Measurements from ENCODE around the gene FAM234A.

Gene FAM234A

DNA sequence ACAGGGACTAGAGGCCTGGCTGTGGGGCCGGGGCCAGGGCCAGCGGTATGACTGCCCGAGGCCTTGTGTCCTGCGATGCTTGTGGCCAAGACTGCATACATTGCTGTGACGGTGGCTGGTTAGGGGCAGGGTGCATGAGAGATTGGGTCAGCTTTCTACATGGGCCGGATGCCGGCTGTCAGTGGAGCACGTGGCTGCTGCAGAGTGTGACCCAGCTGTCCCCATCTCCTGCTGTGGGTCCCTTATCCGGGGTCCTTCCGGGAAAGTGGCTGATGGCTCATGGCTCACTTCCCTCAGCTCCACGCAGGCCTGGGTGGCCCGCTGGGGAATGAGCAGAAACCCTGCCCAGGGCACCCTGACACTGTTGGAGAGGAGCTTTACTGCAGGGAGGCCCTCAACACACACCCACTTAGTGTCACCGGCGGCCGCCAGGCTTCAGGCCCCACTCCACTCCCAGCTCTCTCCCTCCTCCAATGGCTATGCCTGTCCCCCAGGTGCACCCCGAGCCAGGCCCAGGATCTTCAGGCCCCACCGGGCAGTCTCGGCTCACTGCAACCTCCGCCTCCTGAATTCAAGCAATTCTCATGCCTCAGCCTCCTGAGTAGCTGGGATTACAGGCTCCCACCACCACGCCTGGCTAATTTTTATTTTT, 41.9 kb downstream of the FAM234A start:
- no peak for DNase-seq
- ATAC-seq (replicated peaks) = no peak
- H3K36me3 Mint-ChIP-seq = no peaks in the 10 kb centered on the region
- H3K4me3 Mint-ChIP-seq = peak overlapping the region; percentile 68 to 75
- peaks cover 38 to 47% of the 10 kb centered on the region in 2 donors for H3K27me3 Mint-ChIP-seq
- H3K27ac Mint-ChIP-seq = peak overlapping the region; percentile 51
- peaks cover 7 to 27% of the 10 kb centered on the region in 2 donors for H3K4me1 Mint-ChIP-seq
- H3K9me3 Mint-ChIP-seq = no peaks in the 10 kb centered on the region

DNA sequence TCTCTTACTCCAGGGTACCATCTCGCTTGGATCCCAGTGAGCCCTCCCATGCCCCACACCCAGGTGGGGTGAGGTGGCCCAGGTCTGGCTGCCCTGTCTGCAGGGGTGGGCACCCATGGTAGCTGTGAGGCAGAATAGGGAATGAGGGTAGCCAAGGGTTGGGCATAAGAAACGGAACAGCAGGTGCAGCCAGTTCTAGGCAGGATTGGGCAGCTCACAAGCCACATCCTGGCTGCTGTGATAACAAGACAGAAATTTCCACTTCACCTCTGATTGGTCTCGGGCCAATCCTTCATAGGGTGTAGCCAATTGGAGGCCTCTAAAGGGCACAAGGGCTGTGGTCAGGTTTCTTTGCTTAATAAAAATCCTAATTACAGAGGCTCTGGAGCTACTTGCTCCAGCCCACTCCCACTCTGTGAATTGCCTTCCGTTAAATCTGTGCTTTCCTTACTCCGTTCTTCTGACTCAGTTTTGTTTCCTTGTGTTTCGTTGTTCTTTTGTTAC, 44.3 kb downstream of the FAM234A start:
- Mint-ChIP-seq H3K27ac (no peak overlapping the region), H3K9me3 (no peaks in the 10 kb centered on the region), H3K4me3 (no peak overlapping the region), H3K27me3 (peaks cover 36 to 59% of the 10 kb centered on the region in 2 donors), H3K36me3 (no peaks in the 10 kb centered on the region), H3K4me1 (peaks cover 7 to 28% of the 10 kb centered on the region in 2 donors)
- ATAC-seq (replicated peaks) (peak; percentile 81 to 86), DNase-seq (peak; percentile 41)

DNA sequence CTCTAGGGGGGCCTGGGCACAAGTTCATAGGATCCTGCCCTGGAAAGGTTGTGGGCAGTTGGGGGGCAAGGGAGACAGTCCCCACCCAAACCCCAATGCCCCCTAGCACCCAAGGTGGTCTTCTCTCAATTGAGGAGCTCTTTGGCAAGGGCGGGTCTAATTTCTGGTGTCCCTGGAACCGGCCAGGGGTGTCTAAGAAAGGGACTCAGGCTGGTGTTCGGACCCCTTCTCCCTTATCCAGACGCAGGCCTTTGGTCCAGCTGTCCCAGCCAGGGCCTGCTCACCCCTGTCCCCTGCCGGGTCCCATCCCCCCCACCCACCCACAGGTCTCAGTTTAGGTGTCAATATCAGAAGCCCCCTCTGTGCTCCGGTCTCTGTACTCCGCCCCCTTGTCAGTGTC, 44.9 kb downstream of the FAM234A start:
- Mint-ChIP-seq H3K4me1 (peaks cover 7 to 28% of the 10 kb centered on the region in 2 donors), H3K4me3 (no peak overlapping the region), H3K36me3 (peaks cover 4 to 5% of the 10 kb centered on the region in 2 donors), H3K9me3 (no peaks in the 10 kb centered on the region), H3K27ac (no peak overlapping the region), H3K27me3 (peaks cover 36 to 59% of the 10 kb centered on the region in 2 donors)
- DNase-seq (no peak), ATAC-seq (replicated peaks) (no peak)

DNA sequence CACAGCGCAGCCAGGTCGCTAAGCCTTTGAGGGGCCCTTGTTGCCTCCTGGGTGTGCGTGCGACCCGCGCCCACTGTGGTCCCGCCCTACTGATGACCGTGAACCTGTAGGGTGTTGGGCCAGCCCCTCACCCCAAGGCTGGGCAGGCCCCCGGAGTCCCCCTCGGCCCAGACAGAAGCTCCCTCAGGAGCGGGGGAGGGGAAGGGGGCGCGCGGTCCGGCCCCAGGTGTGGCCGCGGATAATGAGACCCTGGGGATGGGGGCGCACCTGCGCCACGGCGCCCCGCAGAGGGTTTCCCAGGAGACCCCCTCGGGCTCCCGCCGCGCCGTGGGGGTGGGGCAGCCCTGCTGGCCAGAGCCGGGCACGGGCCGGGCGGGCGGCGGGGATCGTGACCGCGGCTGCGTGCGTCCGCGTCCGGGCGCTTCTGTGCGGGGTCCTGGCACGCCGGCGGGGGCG, 45.4 kb downstream of the FAM234A start:
- DNase-seq (no peak), ATAC-seq (replicated peaks) (no peak)
- H3K27ac Mint-ChIP-seq = no peak overlapping the region
- H3K4me3 Mint-ChIP-seq = no peak overlapping the region
- H3K4me1 Mint-ChIP-seq = peaks cover 7 to 26% of the 10 kb centered on the region in 2 donors
- H3K36me3 Mint-ChIP-seq = peaks cover 7 to 9% of the 10 kb centered on the region in 2 donors
- no peaks in the 10 kb centered on the region for H3K9me3 Mint-ChIP-seq
- H3K27me3 Mint-ChIP-seq = peaks cover 35 to 57% of the 10 kb centered on the region in 2 donors

DNA sequence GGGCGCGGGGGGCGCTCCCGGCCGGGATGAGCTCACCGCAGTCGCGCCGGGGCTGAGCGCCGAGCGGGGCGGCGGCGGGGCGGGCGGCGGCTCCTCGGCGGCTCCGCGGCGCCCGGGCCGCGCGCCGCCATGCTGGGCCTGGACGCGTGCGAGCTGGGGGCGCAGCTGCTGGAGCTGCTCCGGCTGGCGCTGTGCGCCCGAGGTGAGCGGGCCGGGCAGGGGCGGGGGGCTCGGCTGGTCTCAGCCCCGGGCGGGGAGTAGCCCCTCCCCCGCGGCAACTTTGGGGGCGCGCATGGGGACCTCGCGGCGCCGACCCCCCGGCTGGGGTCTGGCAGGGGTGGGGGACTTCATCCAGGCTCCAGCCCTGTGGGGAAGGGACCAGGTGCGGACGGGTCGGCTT, 45.9 kb downstream of the FAM234A start, which contains the start of gene ARHGDIG:
ARHGDIG (plus strand) TSS at position 40 of the 400 bp plus-strand sequence; CDS start at position 130, 90 bp downstream.
- Mint-ChIP-seq H3K27ac (no peak within 1 kb of the TSS), H3K4me3 (no peak within 1 kb of the TSS), H3K4me1 (peaks cover 4 to 23% of the 10 kb centered on the region in 2 donors), H3K9me3 (no peaks in the 10 kb centered on the region), H3K27me3 (peaks cover 31 to 52% of the 10 kb centered on the region in 2 donors), H3K36me3 (peaks cover 11 to 12% of the 10 kb centered on the region in 2 donors)
- no peak for ATAC-seq (replicated peaks)
- no peak for DNase-seq

DNA sequence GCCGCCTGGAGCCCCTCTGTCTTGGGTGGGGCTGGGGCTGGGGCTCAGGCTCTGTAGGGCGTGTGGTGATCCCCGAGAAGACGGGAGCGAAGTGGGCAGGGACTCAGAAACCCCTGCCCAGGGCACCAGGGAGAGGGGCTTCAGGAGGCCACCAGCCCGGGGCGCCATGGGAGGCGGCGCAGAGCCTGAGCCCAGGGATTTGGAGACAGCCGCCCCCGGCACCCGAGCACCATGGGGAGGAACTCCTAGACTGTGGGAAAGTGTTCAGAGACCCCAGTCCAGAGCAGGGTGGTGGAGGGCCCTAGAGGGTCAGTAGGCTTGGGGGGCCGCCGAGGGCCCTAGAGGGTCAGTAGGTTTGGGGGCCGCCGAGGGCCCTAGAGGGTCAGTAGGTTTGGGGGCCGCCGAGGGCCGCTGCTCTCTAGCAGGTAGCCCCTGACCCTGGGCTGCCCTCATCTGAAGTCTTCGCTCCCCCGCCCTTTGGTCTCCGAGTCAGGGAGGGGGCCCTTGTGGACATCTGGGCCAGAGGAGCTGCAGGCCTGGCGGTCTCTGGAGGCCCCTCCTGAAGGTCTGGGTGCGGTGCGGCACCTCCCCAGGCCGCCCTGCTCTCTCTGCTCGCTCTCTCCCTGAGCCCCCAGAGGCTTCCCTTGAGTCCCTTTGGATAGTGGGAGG, 46.5 kb downstream of the FAM234A start:
- no peak overlapping the region for H3K4me3 Mint-ChIP-seq
- H3K27me3 Mint-ChIP-seq = peaks cover 30 to 51% of the 10 kb centered on the region in 2 donors
- ATAC-seq (replicated peaks) (no peak), DNase-seq (no peak)
- H3K36me3 Mint-ChIP-seq = peaks cover 11 to 13% of the 10 kb centered on the region in 2 donors
- no peaks in the 10 kb centered on the region for H3K9me3 Mint-ChIP-seq
- peaks cover 4 to 22% of the 10 kb centered on the region in 2 donors for H3K4me1 Mint-ChIP-seq
- H3K27ac Mint-ChIP-seq = no peak overlapping the region

DNA sequence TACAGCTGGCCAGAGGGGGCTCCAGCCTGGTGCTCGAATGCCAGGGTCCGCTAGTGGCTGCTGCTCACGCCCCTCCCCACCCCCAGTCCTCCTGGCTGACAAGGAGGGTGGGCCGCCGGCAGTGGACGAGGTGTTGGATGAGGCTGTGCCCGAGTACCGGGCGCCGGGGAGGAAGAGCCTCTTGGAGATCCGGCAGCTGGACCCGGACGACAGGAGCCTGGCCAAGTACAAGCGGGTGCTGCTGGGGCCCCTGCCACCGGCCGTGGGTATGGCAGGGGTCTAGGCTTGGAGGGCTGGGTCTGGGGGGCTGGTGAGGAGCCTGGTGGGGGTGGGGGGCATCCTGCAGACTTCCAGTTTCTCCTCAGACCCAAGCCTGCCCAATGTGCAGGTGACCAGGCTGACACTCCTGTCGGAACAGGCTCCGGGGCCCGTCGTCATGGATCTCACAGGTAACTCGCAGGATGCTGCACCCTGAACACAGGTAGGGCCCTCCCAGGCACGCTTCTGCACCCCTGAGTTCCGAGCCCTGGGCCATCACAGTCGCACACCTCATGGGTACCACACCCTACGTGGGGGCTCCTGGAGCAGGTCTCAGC, 47.1 kb downstream of the FAM234A start:
- H3K4me3 Mint-ChIP-seq = no peak overlapping the region

DNA sequence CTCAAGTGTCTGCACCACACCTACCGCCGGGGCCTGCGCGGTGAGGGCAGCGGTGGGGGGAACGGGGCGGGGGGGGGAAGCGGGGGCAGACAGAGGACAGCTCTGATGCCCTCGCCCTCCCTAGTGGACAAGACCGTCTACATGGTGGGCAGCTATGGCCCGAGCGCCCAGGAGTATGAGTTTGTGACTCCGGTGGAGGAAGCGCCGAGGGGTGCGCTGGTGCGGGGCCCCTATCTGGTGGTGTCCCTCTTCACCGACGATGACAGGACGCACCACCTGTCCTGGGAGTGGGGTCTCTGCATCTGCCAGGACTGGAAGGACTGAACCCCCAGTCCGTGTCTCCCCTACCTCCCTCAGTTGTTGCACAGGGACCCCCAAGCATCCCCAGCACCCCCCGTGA, 47.9 kb downstream of the FAM234A start:
- DNase-seq (no peak), ATAC-seq (replicated peaks) (no peak)
- Mint-ChIP-seq H3K4me3 (no peak overlapping the region), H3K36me3 (peaks cover 19 to 23% of the 10 kb centered on the region in 2 donors), H3K4me1 (peaks cover 2 to 17% of the 10 kb centered on the region in 2 donors), H3K27ac (no peak overlapping the region), H3K27me3 (peaks cover 17 to 37% of the 10 kb centered on the region in 2 donors), H3K9me3 (no peaks in the 10 kb centered on the region)

More for the DNA sequence above, 47.1 kb downstream of the FAM234A start:
- Mint-ChIP-seq H3K36me3 (peaks cover 17 to 19% of the 10 kb centered on the region in 2 donors), H3K9me3 (no peaks in the 10 kb centered on the region), H3K27ac (no peak overlapping the region), H3K27me3 (peaks cover 24 to 44% of the 10 kb centered on the region in 2 donors), H3K4me1 (peaks cover 2 to 17% of the 10 kb centered on the region in 2 donors)
- ATAC-seq (replicated peaks) (no peak), DNase-seq (no peak)

DNA sequence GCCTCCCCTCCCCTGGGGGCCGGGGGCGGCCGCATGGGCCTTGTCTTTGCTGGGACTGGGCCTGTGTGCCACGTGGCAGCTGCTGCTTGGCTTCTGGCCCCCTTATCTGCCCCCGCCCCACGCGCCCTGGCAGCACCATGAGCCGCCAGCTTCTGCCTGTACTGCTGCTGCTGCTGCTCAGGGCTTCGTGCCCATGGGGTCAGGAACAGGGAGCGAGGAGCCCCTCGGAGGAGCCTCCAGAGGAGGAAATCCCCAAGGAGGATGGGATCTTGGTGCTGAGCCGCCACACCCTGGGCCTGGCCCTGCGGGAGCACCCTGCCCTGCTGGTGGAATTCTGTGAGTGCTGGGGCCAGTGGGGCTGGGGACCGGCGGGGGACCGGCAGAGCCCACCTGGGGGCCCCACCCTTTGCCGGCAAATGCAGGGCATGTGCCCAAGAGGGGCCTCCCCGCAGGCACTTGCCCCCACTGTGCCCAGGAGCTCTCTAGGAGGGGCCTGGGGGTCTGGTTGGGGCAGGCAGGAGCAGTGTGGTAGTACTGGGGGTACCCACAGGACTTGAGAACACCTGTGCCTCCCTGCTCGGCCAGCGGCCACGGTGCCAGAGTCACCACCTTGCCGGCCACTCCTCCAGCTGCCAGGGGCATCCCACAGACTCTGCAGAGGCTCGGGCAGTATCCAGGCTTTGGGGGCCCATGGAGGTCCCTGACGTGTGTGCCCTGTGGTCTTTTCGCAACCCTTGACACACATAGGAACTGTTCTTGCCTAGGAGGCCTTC, 48.6 kb downstream of the FAM234A start, which contains the start of gene PDIA2:
PDIA2 (plus strand) TSS at position 132 of the 773 bp plus-strand sequence; CDS start at position 138, 6 bp downstream.
- ATAC-seq (replicated peaks) = no peak
- no peak within 1 kb of the TSS for H3K4me3 Mint-ChIP-seq
- no peak within 1 kb of the TSS for H3K27ac Mint-ChIP-seq

DNA sequence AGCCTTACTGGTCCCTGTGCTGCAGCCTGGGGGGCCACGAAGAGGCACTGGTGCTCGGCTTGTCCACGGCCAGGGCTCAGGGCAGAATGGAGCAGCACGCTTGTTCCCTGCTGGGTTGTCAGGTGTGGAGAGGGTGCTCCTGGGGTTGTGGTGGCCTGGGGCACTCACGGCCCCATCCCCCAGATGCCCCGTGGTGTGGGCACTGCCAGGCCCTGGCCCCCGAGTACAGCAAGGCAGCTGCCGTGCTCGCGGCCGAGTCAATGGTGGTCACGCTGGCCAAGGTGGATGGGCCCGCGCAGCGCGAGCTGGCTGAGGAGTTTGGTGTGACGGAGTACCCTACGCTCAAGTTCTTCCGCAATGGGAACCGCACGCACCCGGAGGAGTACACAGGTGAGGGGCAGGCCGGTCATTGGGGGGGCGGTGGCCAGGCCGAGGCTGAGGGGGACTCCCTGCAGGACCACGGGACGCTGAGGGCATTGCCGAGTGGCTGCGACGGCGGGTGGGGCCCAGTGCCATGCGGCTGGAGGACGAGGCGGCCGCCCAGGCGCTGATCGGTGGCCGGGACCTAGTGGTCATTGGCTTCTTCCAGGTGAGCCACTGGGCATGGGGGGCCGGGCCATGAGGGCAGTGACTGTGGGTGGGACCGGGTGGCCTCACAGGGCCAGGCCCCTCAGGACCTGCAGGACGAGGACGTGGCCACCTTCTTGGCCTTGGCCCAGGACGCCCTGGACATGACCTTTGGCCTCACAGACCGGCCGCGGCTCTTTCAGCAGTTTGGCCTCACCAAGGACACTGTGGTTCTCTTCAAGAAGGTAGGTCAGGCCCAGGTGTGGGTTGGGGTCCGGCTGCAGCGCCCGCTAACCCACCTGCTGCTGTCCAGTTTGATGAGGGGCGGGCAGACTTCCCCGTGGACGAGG, 49.8 kb downstream of the FAM234A start:
- Mint-ChIP-seq H3K4me1 (peaks cover 2 to 9% of the 10 kb centered on the region in 2 donors), H3K27ac (peak overlapping the region; percentile 28), H3K36me3 (peaks cover 29 to 34% of the 10 kb centered on the region in 2 donors), H3K4me3 (no peak overlapping the region), H3K9me3 (no peaks in the 10 kb centered on the region), H3K27me3 (peaks cover 9 to 23% of the 10 kb centered on the region in 2 donors)
- DNase-seq (no peak), ATAC-seq (replicated peaks) (no peak)

More for the DNA sequence above, 48.6 kb downstream of the FAM234A start, which contains the start of gene PDIA2:
- Mint-ChIP-seq H3K9me3 (no peaks in the 10 kb centered on the region), H3K4me1 (peaks cover 4 to 17% of the 10 kb centered on the region in 2 donors), H3K36me3 (peaks cover 24 to 30% of the 10 kb centered on the region in 2 donors), H3K27me3 (peaks cover 16 to 35% of the 10 kb centered on the region in 2 donors)
- no peak for DNase-seq

DNA sequence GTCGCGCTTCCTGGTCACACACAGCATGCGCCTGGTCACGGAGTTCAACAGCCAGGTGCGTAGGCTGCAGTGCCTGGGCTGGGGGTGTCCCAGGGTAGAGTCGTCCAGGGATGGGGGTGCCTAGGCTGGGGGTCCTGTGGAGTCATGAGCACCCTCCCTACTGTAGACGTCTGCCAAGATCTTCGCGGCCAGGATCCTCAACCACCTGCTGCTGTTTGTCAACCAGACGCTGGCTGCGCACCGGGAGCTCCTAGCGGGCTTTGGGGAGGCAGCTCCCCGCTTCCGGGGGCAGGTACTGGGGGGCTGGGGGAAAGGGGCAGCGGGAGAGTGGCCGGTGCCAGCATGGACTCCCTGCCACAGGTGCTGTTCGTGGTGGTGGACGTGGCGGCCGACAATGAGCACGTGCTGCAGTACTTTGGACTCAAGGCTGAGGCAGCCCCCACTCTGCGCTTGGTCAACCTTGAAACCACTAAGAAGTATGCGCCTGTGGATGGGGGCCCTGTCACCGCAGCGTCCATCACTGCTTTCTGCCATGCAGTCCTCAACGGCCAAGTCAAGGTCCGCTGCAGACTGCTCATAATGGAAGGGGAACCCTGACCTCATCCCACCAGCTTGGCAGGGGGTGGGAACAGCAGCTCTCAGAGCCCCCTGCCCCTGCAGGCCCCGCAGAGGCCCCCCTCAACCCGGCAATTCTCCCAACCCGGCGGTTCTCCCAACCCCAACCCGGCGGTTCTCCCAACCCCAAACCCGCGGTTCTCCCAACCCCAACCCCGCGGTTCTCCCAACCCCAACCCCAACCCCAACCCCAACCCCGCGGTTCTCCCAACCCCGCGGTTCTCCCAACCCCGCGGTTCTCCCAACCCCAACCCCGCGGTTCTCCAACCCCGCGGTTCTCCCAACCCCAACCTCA, 50.8 kb downstream of the FAM234A start:
- peaks cover 2 to 9% of the 10 kb centered on the region in 2 donors for H3K4me1 Mint-ChIP-seq
- H3K36me3 Mint-ChIP-seq = peaks cover 33 to 41% of the 10 kb centered on the region in 2 donors
- no peak for ATAC-seq (replicated peaks)
- no peak overlapping the region for H3K27ac Mint-ChIP-seq
- no peaks in the 10 kb centered on the region for H3K9me3 Mint-ChIP-seq
- no peak for DNase-seq
- H3K4me3 Mint-ChIP-seq = no peak overlapping the region
- H3K27me3 Mint-ChIP-seq = peaks cover 9 to 21% of the 10 kb centered on the region in 2 donors
